C4-2B (cell line): ENCODE data around the gene TOP3B.
A peak's percentile ranks its signal among the peaks of the same experiment; 100 is the strongest.

ENCODE experiments used
- CTCF ChIP-seq: fragments of 450-650 bp; conservative IDR thresholded peaks from 2 replicates; pipeline ENCODE4 v1.5.1; 2017; ENCODE audit warnings: mild to moderate bottlenecking
- ZFX ChIP-seq: fragments of 450-650 bp; IDR thresholded peaks from 2 replicates; pipeline ENCODE4 v1.6.1; 2017

GRCh38 chr22:21947040-21948014, 35.3 kb downstream of the TOP3B start:
- TF ChIP-seq CTCF (peak; percentile 32; the same call in 1 of the 2 replicates), ZFX (no peak)
